Trophoblast cell (in vitro differentiated cells and primary cell): ENCODE results near the gene SLC1A4.
A peak's percentile ranks its signal among the peaks of the same experiment; 100 is the strongest.
"Not testable (repeated sequence)": the region's sequence is repeated elsewhere in the genome, so short reads cannot be mapped to it uniquely, and the experiment has no call there.

Source experiments
- DNase-seq, 2 donors: peaks; one replicate each; pipeline ENCODE4 v3.0.0-alpha.2; 2016
- H2AFZ ChIP-seq: 2 replicates; pipeline ENCODE4 v1.6.1; 2013; ENCODE audit warnings: low read length, moderate library complexity, mild to moderate bottlenecking; ENCODE audit not compliant: insufficient read depth, poor library complexity
- H2AK5ac ChIP-seq: 2 replicates; pipeline ENCODE4 v1.6.1; 2013; ENCODE audit warnings: mild to moderate bottlenecking, low read length
- H2BK120ac ChIP-seq: 2 replicates; pipeline ENCODE4 v1.6.1; 2013; ENCODE audit warnings: low read length, mild to moderate bottlenecking, moderate library complexity; ENCODE audit not compliant: insufficient read depth, poor library complexity
- H2BK12ac ChIP-seq: 2 replicates; pipeline ENCODE4 v1.6.1; 2013; ENCODE audit warnings: mild to moderate bottlenecking, low read length, moderate library complexity
- H2BK5ac ChIP-seq: 2 replicates; pipeline ENCODE4 v1.6.1; 2013; ENCODE audit warnings: low read length, low read depth, moderate library complexity, mild to moderate bottlenecking; ENCODE audit not compliant: poor library complexity
- H3K14ac ChIP-seq: 2 replicates; pipeline ENCODE4 v1.6.1; 2013; ENCODE audit warnings: mild to moderate bottlenecking, low read length
- H3K18ac ChIP-seq: 2 replicates; pipeline ENCODE4 v1.6.1; 2013; ENCODE audit warnings: mild to moderate bottlenecking, low read length
- H3K23ac ChIP-seq: 2 replicates; pipeline ENCODE4 v1.6.1; 2013; ENCODE audit warnings: low read length
- H3K27ac ChIP-seq: 2 replicates; pipeline ENCODE4 v1.5.1; 2013; ENCODE audit warnings: low read depth, mild to moderate bottlenecking, inconsistent platforms, low read length, moderate library complexity
- H3K27me3 ChIP-seq: 2 replicates; pipeline ENCODE4 v1.6.1; 2013; ENCODE audit warnings: inconsistent platforms, mild to moderate bottlenecking, low read length, moderate library complexity; ENCODE audit not compliant: insufficient read depth
- H3K36me3 ChIP-seq, 2 experiments: 1 replicate in 1 of 2; 2 replicates in 1 of 2; pipeline ENCODE4 v1.6.1; 2013; ENCODE audit warnings: low read length in 2 of 2, mild to moderate bottlenecking in 2 of 2, moderate library complexity in 1 of 2; ENCODE audit not compliant: insufficient read depth in 2 of 2, control insufficient read depth in 1 of 2
- H3K4ac ChIP-seq: 2 replicates; pipeline ENCODE4 v1.6.1; 2013; ENCODE audit warnings: low read depth, mild to moderate bottlenecking, low read length, moderate library complexity
- H3K4me1 ChIP-seq, 2 experiments: 1 replicate in 1 of 2; 2 replicates in 1 of 2; pipeline ENCODE4 v1.6.1; 2013; ENCODE audit warnings: low read length in 2 of 2, mild to moderate bottlenecking in 2 of 2, moderate library complexity in 1 of 2; ENCODE audit not compliant: insufficient read depth in 2 of 2, control insufficient read depth in 1 of 2
- H3K4me2 ChIP-seq: 2 replicates; pipeline ENCODE4 v1.6.1; 2013; ENCODE audit warnings: inconsistent platforms, mild to moderate bottlenecking, low read length, moderate library complexity
- H3K4me3 ChIP-seq: 2 replicates; pipeline ENCODE4 v1.5.1; 2013; ENCODE audit warnings: mild to moderate bottlenecking, low read depth, low read length, inconsistent platforms
- H3K79me1 ChIP-seq: one replicate; pipeline ENCODE4 v1.6.1; 2013; ENCODE audit warnings: low read length
- H3K79me2 ChIP-seq: 2 replicates; pipeline ENCODE4 v1.6.1; 2013; ENCODE audit warnings: low read length, mild to moderate bottlenecking; ENCODE audit not compliant: control insufficient read depth, insufficient read depth, poor library complexity
- H3K9ac ChIP-seq: 2 replicates; pipeline ENCODE4 v1.6.1; 2013; ENCODE audit warnings: mild to moderate bottlenecking, low read length
- H3K9me3 ChIP-seq: 2 replicates; pipeline ENCODE4 v1.6.1; 2013; ENCODE audit warnings: low read depth, mild to moderate bottlenecking, control low read depth, inconsistent platforms, low read length; ENCODE audit not compliant: insufficient read depth
- H4K12ac ChIP-seq: 2 replicates; pipeline ENCODE4 v1.6.1; 2013; ENCODE audit warnings: low read depth, mild to moderate bottlenecking, low read length, moderate library complexity
- H4K8ac ChIP-seq: 2 replicates; pipeline ENCODE4 v1.6.1; 2013; ENCODE audit warnings: low read depth, mild to moderate bottlenecking, low read length, moderate library complexity
- H4K91ac ChIP-seq: one replicate; pipeline ENCODE4 v1.6.1; 2013; ENCODE audit warnings: low read depth, mild to moderate bottlenecking, low read length, moderate library complexity
- WGBS: extraction: QIAGEN DNeasy Blood & Tissue Kit; methylation state at CpG from one replicate; pipeline ENCODE4 v1.1.7; 2013; ENCODE audit warnings: missing lambda C conversion rate; ENCODE audit not compliant: insufficient read length, insufficient coverage; ENCODE audit errors: extremely low coverage; 5-methylcytosine and 5-hydroxymethylcytosine counted together

SLC1A4 gene

GRCh38 chr2:64960819-64961218, 28.4 kb upstream of the SLC1A4 start:
- Histone ChIP-seq H3K9ac (no peak overlapping the region), H3K4me2 (no peak overlapping the region), H3K36me3 (no peaks in the 10 kb centered on the region), H3K79me1 (no peaks in the 10 kb centered on the region), H4K91ac (no peak overlapping the region), H2BK12ac (no peak overlapping the region), H3K79me2 (no peaks in the 10 kb centered on the region), H4K8ac (no peak overlapping the region), H3K4ac (no peak overlapping the region), H3K4me3 (no peak overlapping the region), H3K4me1 (no peaks in the 10 kb centered on the region), H3K9me3 (no peaks in the 10 kb centered on the region), H4K12ac (no peak overlapping the region), H3K18ac (no peak overlapping the region), H3K23ac (no peak overlapping the region), H2AFZ (no peak overlapping the region), H3K27me3 (no peaks in the 10 kb centered on the region), H2BK120ac (no peak overlapping the region), H2AK5ac (no peak overlapping the region), H3K27ac (no peak overlapping the region), H2BK5ac (no peak overlapping the region), H3K14ac (no peak overlapping the region)
- DNase-seq = no peak
- no CpG with 5 or more reads among the region's 2 CpGs for WGBS

GRCh38 chr2:64963138-64963537, 26.1 kb upstream of the SLC1A4 start:
- DNase-seq, H2BK12ac ChIP-seq, H3K36me3 ChIP-seq, H3K23ac ChIP-seq, H3K27ac ChIP-seq, H4K12ac ChIP-seq, H2BK120ac ChIP-seq, H4K8ac ChIP-seq, H3K79me2 ChIP-seq, H3K4me1 ChIP-seq, H3K9me3 ChIP-seq, H3K9ac ChIP-seq, H2AK5ac ChIP-seq, H4K91ac ChIP-seq, H3K79me1 ChIP-seq, H3K4ac ChIP-seq, H2AFZ ChIP-seq, H3K4me2 ChIP-seq, H3K27me3 ChIP-seq, H3K18ac ChIP-seq, H3K14ac ChIP-seq, H2BK5ac ChIP-seq, H3K4me3 ChIP-seq: not testable (repeated sequence)
- no CpG with 5 or more reads among the region's 4 CpGs for WGBS

- no peak overlapping the region for H2AK5ac ChIP-seq
These were observed 25.5 kb upstream of the SLC1A4 start for GRCh38 chr2:64963719-64964118.

GRCh38 chr2:64966017-64966416, 23.2 kb upstream of the SLC1A4 start:
- no CpG with 5 or more reads among the region's 4 CpGs for WGBS
- DNase-seq = no peak

More at GRCh38 chr2:64963719-64964118, 25.5 kb upstream of the SLC1A4 start:
- no CpG with 5 or more reads among the region's 1 CpG for WGBS
- Histone ChIP-seq H3K9me3 (no peaks in the 10 kb centered on the region), H2AFZ (no peak overlapping the region), H2BK12ac (no peak overlapping the region), H3K4me3 (no peak overlapping the region), H3K23ac (no peak overlapping the region), H4K12ac (no peak overlapping the region), H2BK5ac (no peak overlapping the region), H3K18ac (no peak overlapping the region), H3K27me3 (no peaks in the 10 kb centered on the region), H3K9ac (no peak overlapping the region), H3K4me1 (no peaks in the 10 kb centered on the region), H3K27ac (no peak overlapping the region), H3K4ac (no peak overlapping the region), H3K4me2 (no peak overlapping the region), H4K8ac (no peak overlapping the region), H3K79me1 (no peaks in the 10 kb centered on the region), H3K36me3 (no peaks in the 10 kb centered on the region), H3K14ac (no peak overlapping the region), H4K91ac (no peak overlapping the region), H2BK120ac (no peak overlapping the region), H3K79me2 (no peaks in the 10 kb centered on the region)
- DNase-seq = no peak

More at GRCh38 chr2:64966017-64966416, 23.2 kb upstream of the SLC1A4 start:
- Histone ChIP-seq H3K4me2 (no peak overlapping the region), H2AFZ (no peak overlapping the region), H3K9ac (no peak overlapping the region), H3K79me1 (no peaks in the 10 kb centered on the region), H3K18ac (no peak overlapping the region), H3K4me1 (no peaks in the 10 kb centered on the region), H4K91ac (no peak overlapping the region), H3K9me3 (no peaks in the 10 kb centered on the region), H3K23ac (peak overlapping the region; percentile 47), H4K8ac (no peak overlapping the region), H3K14ac (no peak overlapping the region), H3K27ac (no peak overlapping the region), H4K12ac (no peak overlapping the region), H2BK120ac (no peak overlapping the region), H3K4ac (no peak overlapping the region), H3K27me3 (no peaks in the 10 kb centered on the region), H3K79me2 (no peaks in the 10 kb centered on the region), H2AK5ac (no peak overlapping the region), H3K36me3 (no peaks in the 10 kb centered on the region), H3K4me3 (no peak overlapping the region), H2BK5ac (no peak overlapping the region), H2BK12ac (no peak overlapping the region)
